K562 (cell line): ENCODE results near the gene RNF113B.

Experiments
- CXXC5 ChIP-seq: fragments of 250-450 bp; sonication (Bioruptor Pico); IDR thresholded peaks from 2 replicates; pipeline ENCODE4 v1.8.0; 2022; ENCODE audit warnings: inconsistent platforms, mild to moderate bottlenecking, moderate library complexity
- EP400 ChIP-seq: fragments of 450-650 bp; IDR thresholded peaks from 2 replicates; pipeline ENCODE4 v1.6.1; 2017; ENCODE audit warnings: antibody characterized with exemption, mild to moderate bottlenecking, moderate library complexity
- EZH2 ChIP-seq: IDR thresholded peaks from 2 replicates; pipeline ENCODE4 v1.6.1; 2012; ENCODE audit warnings: low read depth, mild to moderate bottlenecking, inconsistent platforms, low read length, borderline replicate concordance
- MYC ChIP-seq, 2 experiments: fragments of 250-450 bp in 1 of 2; sonication (Bioruptor Pico) in 1 of 2; IDR thresholded peaks; 2 replicates each; pipeline versions ENCODE4 v1.5.1 to v1.6.1; 2012 to 2021; ENCODE audit warnings: low read depth in 2 of 2, borderline replicate concordance in 1 of 2, improper control_type of control experiment in 1 of 2, low read length in 1 of 2, mild to moderate bottlenecking in 1 of 2, moderate library complexity in 1 of 2
- SMC3 ChIP-seq: conservative IDR thresholded peaks from 2 replicates; pipeline ENCODE4 v1.6.1; 2011; ENCODE audit warnings: low read depth, low read length, improper control_type of control experiment; ENCODE audit not compliant: insufficient read depth

- TF ChIP-seq EZH2 (no peak), CXXC5 (CRISPR knock-in tag) (no peak), MYC (IDR thresholded peaks at IDR 0.05; ENCODE audit: low read depth, low read length) (no peak), MYC (CRISPR knock-in tag; IDR thresholded peaks at IDR 0.05; ENCODE audit: borderline replicate concordance, low read depth) (no peak), EP400 (no peak), SMC3 (no peak)
Measured at GRCh38 chr13:98175043-98175442, 2.0 kb downstream of the RNF113B start.
